NCI-H524 (cell line): ENCODE measurements around the gene JCHAIN.
A peak's percentile ranks its signal among the peaks of the same experiment; 100 is the strongest.

Experiments
- DNase-seq, 2 experiments: peaks; one replicate each; lab custom pipeline; 2025; lab: John Stamatoyannopoulos, UW

JCHAIN gene

DNA sequence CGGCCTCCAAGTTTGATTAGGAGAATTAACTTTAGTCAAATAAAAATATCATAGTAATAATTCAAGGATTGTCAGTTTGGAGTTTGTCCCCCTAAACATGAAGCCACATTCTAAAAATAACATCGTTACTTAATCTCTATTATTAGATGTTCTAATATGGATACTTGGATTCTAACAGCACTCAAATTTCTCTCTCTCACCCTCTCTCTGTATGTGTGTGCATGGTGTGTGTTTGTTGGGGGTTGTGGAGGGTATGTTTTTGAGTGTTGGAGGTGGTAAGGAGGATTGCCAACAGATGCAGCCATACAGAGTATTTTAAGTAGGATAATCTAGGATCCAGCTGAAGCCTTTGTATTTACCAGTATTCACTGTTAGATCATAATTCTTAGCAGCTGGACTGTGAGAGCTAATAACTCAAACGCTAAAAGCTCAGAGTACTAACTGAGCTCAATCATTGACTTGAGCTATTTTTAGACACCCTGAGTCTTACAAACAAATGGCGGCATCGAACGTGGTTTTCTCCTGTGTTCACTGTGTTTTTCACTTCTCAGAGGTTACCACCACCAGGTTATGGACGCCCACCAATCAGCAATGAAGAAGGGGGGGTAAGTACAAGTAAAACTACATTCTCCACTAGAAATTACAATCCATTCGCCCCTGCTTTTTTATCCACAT, 28.9 kb downstream of the JCHAIN start:
- DNase-seq, result peak; percentile 27 to 85

DNA sequence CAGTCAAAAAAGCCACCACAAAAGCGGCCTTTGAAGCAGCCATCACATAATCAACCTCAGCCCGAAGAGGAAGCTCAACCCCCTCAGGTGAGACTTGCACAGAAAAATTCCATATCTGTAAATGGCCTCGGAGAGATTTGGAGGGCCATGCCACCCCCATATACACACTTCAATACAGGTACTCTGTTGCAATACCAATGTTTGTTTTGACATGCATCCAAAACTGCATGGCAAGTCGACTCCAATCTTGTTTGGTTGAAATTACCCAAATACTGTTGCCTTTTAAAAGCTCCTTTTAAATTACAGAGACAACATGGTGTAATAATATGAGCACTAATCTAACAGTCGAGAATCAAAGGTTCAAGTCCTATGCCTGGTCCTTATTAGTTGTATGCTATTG, 31.8 kb downstream of the JCHAIN start:
- no peak for DNase-seq

DNA sequence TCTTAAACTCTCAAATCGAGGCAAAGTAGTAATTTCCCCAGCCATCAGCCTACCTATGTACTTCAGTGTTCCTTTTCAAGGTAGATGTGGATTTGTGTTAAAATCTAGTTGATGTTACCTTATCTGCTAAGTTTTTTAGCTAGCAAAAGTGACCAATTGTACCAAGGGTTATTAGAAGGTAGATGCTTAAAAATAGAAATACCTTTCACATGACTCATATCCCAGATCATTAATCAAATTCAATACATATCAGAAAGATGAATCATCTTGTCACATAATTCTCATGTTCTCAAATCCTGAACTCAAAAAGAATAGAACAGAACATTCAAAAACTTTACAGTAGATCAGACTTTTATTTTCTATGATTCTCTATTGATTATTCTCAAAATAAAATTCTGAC, 34.3 kb downstream of the JCHAIN start:
- DNase-seq, result no peak

GRCh38 chr4:70630162-70630561, 36.1 kb downstream of the JCHAIN start:
- DNase-seq, result no peak

- no peak for DNase-seq
These were observed 36.7 kb downstream of the JCHAIN start for GRCh38 chr4:70629469-70630090.

- DNase-seq, result no peak
These were observed 37.9 kb downstream of the JCHAIN start, which contains the start of gene ENAM for GRCh38 chr4:70628444-70628843. TSS of gene ENAM (plus strand) at chr4:70628744. CDS start at chr4:70629501, 757 bp downstream.

DNA sequence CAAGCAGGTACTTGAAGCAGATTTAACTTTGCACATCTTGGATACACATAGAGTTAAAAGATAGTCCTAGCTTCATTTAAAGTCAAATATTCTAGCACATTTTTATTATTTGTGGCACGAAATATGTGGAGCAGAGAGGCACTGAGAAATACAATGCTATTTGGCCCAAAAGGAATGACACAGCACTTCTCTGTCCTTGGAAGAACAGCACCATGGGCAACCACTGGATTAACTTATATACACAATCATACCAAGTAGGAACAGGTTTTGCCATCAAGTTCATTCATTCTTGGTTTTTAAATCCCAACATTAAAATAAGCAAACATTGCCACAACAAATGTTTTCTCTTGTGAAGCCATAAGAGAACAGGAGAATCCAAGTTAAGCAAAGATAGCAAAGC, 38.7 kb downstream of the JCHAIN start:
- no peak for DNase-seq

DNA sequence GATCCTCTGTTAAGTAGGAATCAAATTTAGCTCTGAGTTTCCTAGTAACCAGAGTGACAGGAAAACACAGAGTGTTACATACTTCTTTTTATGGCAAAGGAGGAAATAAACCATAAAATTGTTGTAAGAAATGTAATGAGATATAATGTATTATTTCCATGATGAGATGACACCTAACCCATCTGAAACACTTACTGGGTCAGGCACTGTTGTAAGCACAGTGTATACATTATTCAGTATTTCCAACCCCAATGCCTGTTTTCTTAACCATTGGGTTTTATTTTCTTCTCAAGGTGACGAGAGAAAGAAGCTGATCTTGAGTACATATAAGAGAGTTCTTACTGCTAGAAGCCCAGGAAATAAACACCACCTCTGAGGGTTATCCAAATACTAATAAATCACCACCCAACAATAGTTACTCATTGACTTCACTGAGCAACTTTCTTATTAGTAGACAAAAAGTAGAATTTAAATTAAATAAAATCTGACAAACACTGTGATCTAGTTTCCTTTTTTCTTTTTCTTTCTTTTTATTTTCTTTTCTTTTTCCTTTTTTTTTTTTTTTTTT, 42.0 kb downstream of the JCHAIN start:
- no peak for DNase-seq

- DNase-seq, result no peak
These were observed 43.0 kb downstream of the JCHAIN start for GRCh38 chr4:70623323-70623722.

DNA sequence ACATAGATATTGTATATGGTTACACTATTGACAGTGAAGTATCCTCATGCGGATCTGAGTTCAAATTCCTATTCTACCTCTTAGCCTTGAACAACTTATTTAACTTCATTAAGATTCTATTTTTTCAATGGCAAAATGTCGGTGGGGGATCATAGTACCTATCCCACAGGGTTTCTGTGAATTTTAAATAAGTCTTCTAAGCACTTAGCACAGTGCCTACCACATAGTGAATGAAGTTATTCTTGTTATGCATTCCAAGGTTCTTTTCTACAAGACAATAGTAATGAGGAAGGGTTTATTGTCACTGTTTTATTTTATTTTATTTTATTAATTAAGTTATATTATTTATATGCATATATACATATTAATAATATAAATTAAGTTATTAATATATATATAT, 46.5 kb downstream of the JCHAIN start:
- no peak for DNase-seq

GRCh38 chr4:70619288-70619687, 47.0 kb downstream of the JCHAIN start:
- DNase-seq, result no peak

DNA sequence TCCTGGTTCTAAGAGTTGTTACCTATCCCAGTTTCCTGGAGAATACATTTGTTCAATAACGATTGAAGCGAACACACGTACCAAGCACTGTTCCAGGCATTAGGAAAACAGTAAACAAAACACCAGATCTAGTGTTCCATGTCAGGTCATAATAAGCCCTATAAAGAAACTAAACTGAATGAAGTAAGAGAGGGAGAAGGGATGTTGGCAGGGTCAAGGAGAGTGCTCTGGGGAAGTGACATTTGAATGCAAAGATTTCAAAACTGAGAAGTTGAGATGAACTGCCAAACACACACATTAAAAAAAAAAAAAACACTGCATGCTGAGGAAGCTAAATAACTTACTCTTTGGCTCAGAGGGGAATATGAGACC, 52.1 kb downstream of the JCHAIN start:
- DNase-seq, result no peak

GRCh38 chr4:70613306-70614183, 52.8 kb downstream of the JCHAIN start:
- DNase-seq, result no peak

GRCh38 chr4:70608324-70608723, 58.0 kb downstream of the JCHAIN start:
- no peak for DNase-seq

- DNase-seq, result no peak
These were observed 58.9 kb downstream of the JCHAIN start for GRCh38 chr4:70607334-70607853.

GRCh38 chr4:70606459-70606858, 59.8 kb downstream of the JCHAIN start:
- DNase-seq, result no peak
